VCaP (cell line): ENCODE results near the gene FAM221B.

ENCODE experiments used
- H3K27ac ChIP-seq: fragments of 450-650 bp; 2 replicates; pipeline ENCODE4 v1.5.1; 2017
- CTCF ChIP-seq: fragments of 450-650 bp; conservative IDR thresholded peaks from 2 replicates; pipeline ENCODE4 v1.5.1; 2017; ENCODE audit warnings: mild to moderate bottlenecking, moderate library complexity

Gene FAM221B

GRCh38 chr9:35811381-35812024 is 17.0 kb downstream of the FAM221B start:
- peak overlapping the region; percentile 98 for H3K27ac ChIP-seq

GRCh38 chr9:35810122-35810521 is 18.4 kb downstream of the FAM221B start:
- TF ChIP-seq CTCF: no peak
- H3K27ac ChIP-seq: no peak overlapping the region

More at GRCh38 chr9:35811381-35812024, 17.0 kb downstream of the FAM221B start:
- TF ChIP-seq CTCF: no peak

GRCh38 chr9:35808433-35808832 is 20.1 kb downstream of the FAM221B start:
- no peak overlapping the region for H3K27ac ChIP-seq
- no peak for TF ChIP-seq CTCF

- no peak for TF ChIP-seq CTCF
- no peak overlapping the region for H3K27ac ChIP-seq
These were observed 22.4 kb downstream of the FAM221B start for GRCh38 chr9:35806101-35806500.

GRCh38 chr9:35801328-35802128 is 27.0 kb downstream of the FAM221B start:
- TF ChIP-seq CTCF: no peak
- H3K27ac ChIP-seq: no peak overlapping the region

GRCh38 chr9:35800530-35800929 is 28.0 kb downstream of the FAM221B start:
- no peak for TF ChIP-seq CTCF
- no peak overlapping the region for H3K27ac ChIP-seq

GRCh38 chr9:35798658-35799374 is 29.7 kb downstream of the FAM221B start:
- no peak for TF ChIP-seq CTCF
- no peak overlapping the region for H3K27ac ChIP-seq
